Karpas-422 (cell line): ENCODE measurements around the gene BCAS4. TPM values are rescaled to one million over a fixed set of nuclear protein-coding genes. Genes with fewer than 3 reads are reported as not detected.
A peak's percentile ranks its signal among the peaks of the same experiment; 100 is the strongest.

Experiments used
- DNase-seq: peaks from one replicate; pipeline ENCODE4 v3.0.0-alpha.2; 2015
- H2AFZ ChIP-seq: fragments of 200-600 bp; sonication (generic); 2 replicates; pipeline ENCODE4 v1.6.1; 2014; ENCODE audit warnings: antibody characterized with exemption, low read length, mixed read lengths
- H3K27ac ChIP-seq: fragments of 200-600 bp; sonication (generic); 2 replicates; pipeline ENCODE4 v1.5.1; 2014; ENCODE audit warnings: mild to moderate bottlenecking, low read length, moderate library complexity
- H3K27me3 ChIP-seq: fragments of 200-600 bp; sonication (generic); 2 replicates; pipeline ENCODE4 v1.6.1; 2014; ENCODE audit warnings: low read length, mixed read lengths
- H3K36me3 ChIP-seq: fragments of 200-600 bp; sonication (generic); 2 replicates; pipeline ENCODE4 v1.6.1; 2014; ENCODE audit warnings: low read length, mixed read lengths; ENCODE audit not compliant: insufficient read depth
- H3K4me1 ChIP-seq: fragments of 200-600 bp; sonication (generic); 2 replicates; pipeline ENCODE4 v1.6.1; 2014; ENCODE audit warnings: mild to moderate bottlenecking, low read length, mixed read lengths
- H3K4me2 ChIP-seq: fragments of 200-600 bp; sonication (generic); 2 replicates; pipeline ENCODE4 v1.6.1; 2014; ENCODE audit warnings: low read length, low read depth, mild to moderate bottlenecking; ENCODE audit not compliant: poor library complexity, severe bottlenecking
- H3K4me3 ChIP-seq: fragments of 200-600 bp; sonication (generic); 2 replicates; pipeline ENCODE4 v1.5.1; 2014; ENCODE audit warnings: mild to moderate bottlenecking, antibody characterized with exemption, low read length, mixed read lengths
- H3K79me2 ChIP-seq: fragments of 200-600 bp; sonication (generic); 2 replicates; pipeline ENCODE4 v1.6.1; 2014; ENCODE audit warnings: mild to moderate bottlenecking, low read length, mixed read lengths
- H3K9ac ChIP-seq: fragments of 200-600 bp; sonication (generic); 2 replicates; pipeline ENCODE4 v1.6.0; 2014; ENCODE audit warnings: low read length
- H3K9me2 ChIP-seq: fragments of 200-600 bp; sonication (generic), shearing (Covaris generic); replicated peaks from 2 replicates; pipeline ENCODE4 v1.6.0; 2014; ENCODE audit warnings: mild to moderate bottlenecking, low read length, moderate library complexity; ENCODE audit not compliant: insufficient read depth
- H3K9me3 ChIP-seq: fragments of 300-700, 200-600 bp; sonication (generic); 2 replicates; pipeline ENCODE4 v1.6.1; 2014; ENCODE audit warnings: low read length, mixed read lengths
- H4K20me1 ChIP-seq: fragments of 200-600 bp; sonication (generic); 2 replicates; pipeline ENCODE4 v1.6.1; 2014; ENCODE audit warnings: mild to moderate bottlenecking, antibody characterized with exemption, low read length, low read depth; ENCODE audit not compliant: insufficient read depth
- total RNA-seq: library from RNA; depleted of rRNA; stranded (reverse); fragments of >200 nt; shearing (Covaris generic); gene quantifications from 2 replicates; pipeline ENCODE4 v1.2.3, GENCODE V29; 2014; ENCODE audit warnings: low replicate concordance

Gene BCAS4
- total RNA-seq, 1 experiment from 2014 or later: 191 TPM

DNA sequence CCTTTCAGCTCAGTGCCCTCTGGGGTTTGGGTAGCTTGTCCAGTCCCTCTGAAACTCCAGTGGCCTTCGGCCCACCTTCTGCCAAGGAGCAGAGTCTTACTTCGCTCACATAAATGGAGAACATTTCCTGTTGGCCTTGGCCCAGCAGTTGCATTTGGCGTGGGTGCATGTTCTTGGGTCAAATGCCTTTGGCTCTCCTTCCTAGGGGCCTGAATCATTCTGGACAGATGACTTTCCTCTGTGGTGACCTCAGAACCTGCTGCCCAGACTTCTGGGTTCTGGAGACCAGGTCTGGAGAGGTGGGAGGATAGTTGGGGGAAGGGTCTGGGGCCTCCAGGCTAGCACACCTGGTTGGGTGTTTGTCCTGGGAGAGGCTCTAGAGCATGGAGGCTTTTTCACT is 29.3 kb downstream of the BCAS4 start:
- no peaks in the 10 kb centered on the region for H3K27me3 ChIP-seq
- peak overlapping the region; percentile 98 for H3K27ac ChIP-seq
- no peak for DNase-seq
- H2AFZ ChIP-seq: no peak overlapping the region
- H3K4me3 ChIP-seq: no peak overlapping the region
- no peaks in the 10 kb centered on the region for H3K9me3 ChIP-seq
- H3K9ac ChIP-seq: no peak overlapping the region
- no peaks in the 10 kb centered on the region for H3K9me2 ChIP-seq
- H3K4me1 ChIP-seq: peaks cover 45% of the 10 kb centered on the region
- H4K20me1 ChIP-seq: 0 out of 2 replicates have a peak, but pooled peaks cover 4% of the 10 kb centered on the region
- H3K4me2 ChIP-seq: no peak overlapping the region
- peaks cover 43% of the 10 kb centered on the region for H3K36me3 ChIP-seq
- peaks cover 76% of the 10 kb centered on the region for H3K79me2 ChIP-seq

DNA sequence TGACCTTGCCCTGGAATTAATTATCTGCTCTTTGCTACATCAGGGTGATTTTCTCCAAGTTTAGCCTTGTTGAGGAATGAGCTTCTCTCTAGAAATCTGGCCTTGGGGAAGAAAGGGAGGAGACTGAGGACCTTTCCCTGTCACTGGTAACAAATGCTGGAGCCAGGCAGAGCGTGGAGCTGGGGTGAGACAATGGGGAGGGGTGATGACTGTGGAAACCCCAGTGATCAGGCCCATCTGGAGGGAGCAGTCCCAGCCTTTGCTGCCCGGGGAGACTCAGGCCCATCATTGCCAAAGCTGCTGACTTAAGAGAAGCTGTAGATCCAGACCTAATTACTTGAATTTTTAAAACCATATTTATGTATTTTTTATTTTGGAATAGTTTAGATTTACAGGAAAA is 31.3 kb downstream of the BCAS4 start:
- Histone ChIP-seq H3K4me1 (peaks cover 26% of the 10 kb centered on the region), H4K20me1 (0 out of 2 replicates have a peak, but pooled peaks cover 4% of the 10 kb centered on the region), H3K9me2 (no peaks in the 10 kb centered on the region), H3K9me3 (no peaks in the 10 kb centered on the region), H3K4me3 (no peak overlapping the region), H3K36me3 (peaks cover 54% of the 10 kb centered on the region), H3K27me3 (no peaks in the 10 kb centered on the region), H3K79me2 (peaks cover 89% of the 10 kb centered on the region), H3K4me2 (no peak overlapping the region), H2AFZ (no peak overlapping the region), H3K27ac (peak overlapping the region; percentile 98), H3K9ac (no peak overlapping the region)
- no peak for DNase-seq

DNA sequence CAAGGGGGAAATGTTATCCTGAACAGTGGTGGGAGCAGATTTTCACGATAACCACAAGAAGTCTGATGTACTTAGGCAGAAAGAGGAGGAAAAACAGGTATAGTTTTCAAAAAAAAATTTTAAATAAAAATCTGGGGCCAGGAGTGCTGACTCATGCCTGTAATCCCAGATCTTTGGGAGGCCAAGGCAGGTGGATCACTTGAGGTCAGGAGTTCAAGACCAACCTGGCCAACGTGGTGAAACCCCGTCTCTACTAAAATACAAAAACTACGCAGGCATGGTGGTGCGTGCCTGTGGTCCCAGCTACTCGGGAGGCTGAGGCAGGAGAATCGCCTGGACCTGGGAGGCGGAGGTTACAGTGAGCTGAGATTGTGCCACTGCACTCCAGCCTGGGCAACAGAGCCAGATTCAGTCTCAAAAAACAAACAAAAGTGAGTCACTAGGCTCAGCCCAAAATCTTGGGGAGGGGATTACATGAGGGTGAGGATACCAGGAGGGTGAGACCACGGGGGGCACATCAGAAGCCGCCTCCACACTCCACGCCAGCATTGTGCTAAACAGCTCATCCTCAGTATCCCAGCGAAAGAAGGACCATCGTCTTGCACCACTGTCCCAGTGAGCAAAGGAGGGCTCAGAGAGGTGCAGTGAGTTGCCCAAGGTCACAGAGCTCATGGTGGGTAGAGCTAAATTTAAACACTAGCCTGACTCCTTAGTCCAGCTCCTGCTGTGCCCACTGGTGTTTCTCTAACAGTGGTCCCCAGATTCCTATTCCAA is 33.7 kb downstream of the BCAS4 start:
- Histone ChIP-seq H3K36me3 (peaks cover 63% of the 10 kb centered on the region), H3K4me1 (peaks cover 12% of the 10 kb centered on the region), H2AFZ (no peak overlapping the region), H4K20me1 (0 out of 2 replicates have a peak, but pooled peaks cover 4% of the 10 kb centered on the region), H3K79me2 (peaks cover 87% of the 10 kb centered on the region), H3K9ac (no peak overlapping the region), H3K9me2 (no peaks in the 10 kb centered on the region), H3K4me2 (no peak overlapping the region), H3K27me3 (no peaks in the 10 kb centered on the region), H3K9me3 (no peaks in the 10 kb centered on the region), H3K27ac (no peak overlapping the region), H3K4me3 (no peak overlapping the region)
- DNase-seq: no peak

DNA sequence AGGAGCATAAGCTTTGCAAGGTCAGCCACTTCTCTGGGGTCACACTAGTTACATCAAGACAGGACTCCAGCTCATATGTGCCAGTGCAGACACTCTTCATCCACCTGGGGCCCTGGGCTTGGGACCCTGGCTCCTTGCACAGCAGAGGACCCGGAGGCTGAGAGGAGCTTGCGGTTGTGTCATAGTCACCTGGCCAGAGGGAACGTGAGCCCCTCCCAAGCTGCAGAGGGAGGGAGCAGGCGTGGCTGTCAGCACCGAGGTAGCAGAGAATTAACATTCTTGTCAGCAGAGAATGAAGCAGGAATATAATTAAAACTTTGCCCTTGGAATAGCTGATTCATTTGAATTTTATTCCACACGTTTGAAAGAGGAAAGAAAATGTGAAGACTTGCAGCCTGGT is 36.8 kb downstream of the BCAS4 start:
- H3K4me3 ChIP-seq: no peak overlapping the region
- H3K4me1 ChIP-seq: peaks cover 25% of the 10 kb centered on the region
- no peaks in the 10 kb centered on the region for H3K27me3 ChIP-seq
- H3K79me2 ChIP-seq: peaks cover 75% of the 10 kb centered on the region
- H3K4me2 ChIP-seq: no peak overlapping the region
- no peaks in the 10 kb centered on the region for H4K20me1 ChIP-seq
- H3K9me3 ChIP-seq: no peaks in the 10 kb centered on the region
- DNase-seq: no peak
- no peak overlapping the region for H2AFZ ChIP-seq
- no peak overlapping the region for H3K9ac ChIP-seq
- H3K36me3 ChIP-seq: peaks cover 62% of the 10 kb centered on the region
- peak overlapping the region; percentile 45; the same call in 1 of the 2 replicates for H3K27ac ChIP-seq
- H3K9me2 ChIP-seq: no peaks in the 10 kb centered on the region

DNA sequence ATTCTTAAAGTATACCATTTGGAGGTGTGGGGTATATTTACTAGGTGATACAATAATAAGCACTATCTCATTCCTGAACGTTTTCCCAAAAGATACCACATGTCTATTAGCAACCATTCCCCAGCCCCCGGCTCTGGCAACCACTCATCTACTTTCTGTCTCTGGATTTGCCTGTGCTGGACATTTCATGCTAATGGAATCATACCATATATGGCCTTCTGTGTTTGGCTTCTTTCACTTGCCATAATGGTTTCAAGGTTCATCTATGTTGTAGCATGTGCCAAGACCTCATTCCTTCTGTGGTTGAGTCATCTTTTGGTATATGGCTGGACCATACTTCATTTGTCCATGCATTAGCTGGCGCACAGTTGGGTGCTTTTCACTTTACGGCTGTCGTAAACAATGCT is 39.7 kb downstream of the BCAS4 start:
- Histone ChIP-seq H3K79me2 (peaks cover 75% of the 10 kb centered on the region), H3K27ac (no peak overlapping the region; the same call in 1 of the 2 replicates), H3K4me3 (no peak overlapping the region), H3K4me1 (peaks cover 46% of the 10 kb centered on the region), H3K36me3 (peaks cover 60% of the 10 kb centered on the region), H3K4me2 (no peak overlapping the region), H3K9me3 (no peaks in the 10 kb centered on the region), H2AFZ (no peak overlapping the region), H3K9me2 (no peaks in the 10 kb centered on the region), H4K20me1 (no peaks in the 10 kb centered on the region), H3K9ac (no peak overlapping the region), H3K27me3 (no peaks in the 10 kb centered on the region)
- DNase-seq: no peak

DNA sequence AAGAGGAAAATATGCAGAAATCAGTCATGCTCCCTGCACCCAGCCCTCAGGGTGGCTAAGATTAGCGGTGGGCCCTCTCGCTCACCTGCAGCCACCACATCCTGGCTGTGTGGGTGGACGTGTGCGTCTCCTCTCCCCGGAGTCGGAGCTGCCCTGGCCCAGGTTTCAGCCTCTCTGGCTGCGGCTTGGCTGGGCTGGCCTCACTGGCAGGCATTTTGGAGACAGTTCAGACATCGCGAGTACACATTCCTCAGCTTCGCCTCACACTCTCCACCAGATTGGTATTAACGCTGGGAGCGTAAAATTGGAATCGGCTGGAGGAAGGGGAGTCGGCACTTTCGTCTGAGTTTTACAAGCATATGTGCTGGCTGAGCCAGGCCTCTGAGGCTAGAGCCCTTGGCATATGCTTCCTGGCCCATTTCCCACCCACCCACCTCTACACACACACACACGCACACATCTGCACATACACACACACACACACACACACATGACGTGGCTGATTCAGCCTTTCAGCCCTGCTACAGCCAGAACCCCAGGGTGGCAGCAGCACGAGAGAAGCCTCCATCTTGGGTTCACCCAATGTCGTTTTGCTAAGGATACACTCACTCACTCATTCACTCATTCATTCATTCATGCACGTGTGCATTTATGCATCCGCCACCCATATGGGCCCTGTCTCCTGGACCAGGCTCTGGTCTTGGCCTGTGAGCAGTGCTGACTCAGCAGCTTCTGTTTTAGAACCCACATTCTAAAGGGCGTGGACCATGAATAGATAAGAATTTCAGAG is 42.9 kb downstream of the BCAS4 start:
- Histone ChIP-seq H3K9me3 (no peaks in the 10 kb centered on the region), H3K79me2 (peaks cover 75% of the 10 kb centered on the region), H3K9me2 (no peaks in the 10 kb centered on the region), H4K20me1 (no peaks in the 10 kb centered on the region), H3K4me1 (peaks cover 61% of the 10 kb centered on the region), H2AFZ (no peak overlapping the region), H3K27me3 (no peaks in the 10 kb centered on the region), H3K27ac (peak overlapping the region; percentile 83), H3K4me3 (no peak overlapping the region), H3K9ac (peak overlapping the region; percentile 49), H3K36me3 (peaks cover 52% of the 10 kb centered on the region), H3K4me2 (peak overlapping the region; percentile 16)
- peak; percentile 57 for DNase-seq

DNA sequence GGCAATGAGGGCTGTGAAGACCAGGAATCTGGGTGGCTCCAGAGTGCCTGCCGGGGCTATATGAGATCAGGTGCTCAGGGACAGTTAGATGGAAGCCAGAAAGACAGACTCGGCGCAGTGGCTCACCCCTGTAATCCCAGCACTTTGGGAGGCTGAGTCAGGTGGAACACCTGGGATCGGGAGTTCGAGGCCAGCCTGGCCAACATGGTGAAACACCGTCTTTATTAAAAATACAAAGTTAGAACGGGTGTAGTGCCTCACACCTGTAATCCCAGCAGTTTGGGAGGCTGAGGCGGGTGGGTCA is 43.4 kb downstream of the BCAS4 start:
- Histone ChIP-seq H3K36me3 (peaks cover 52% of the 10 kb centered on the region), H3K9ac (no peak overlapping the region), H4K20me1 (no peaks in the 10 kb centered on the region), H2AFZ (no peak overlapping the region), H3K27me3 (no peaks in the 10 kb centered on the region), H3K79me2 (peaks cover 75% of the 10 kb centered on the region), H3K4me3 (no peak overlapping the region), H3K9me2 (no peaks in the 10 kb centered on the region), H3K4me1 (peaks cover 66% of the 10 kb centered on the region), H3K9me3 (no peaks in the 10 kb centered on the region), H3K27ac (peak overlapping the region; percentile 83), H3K4me2 (no peak overlapping the region)
- DNase-seq: no peak

DNA sequence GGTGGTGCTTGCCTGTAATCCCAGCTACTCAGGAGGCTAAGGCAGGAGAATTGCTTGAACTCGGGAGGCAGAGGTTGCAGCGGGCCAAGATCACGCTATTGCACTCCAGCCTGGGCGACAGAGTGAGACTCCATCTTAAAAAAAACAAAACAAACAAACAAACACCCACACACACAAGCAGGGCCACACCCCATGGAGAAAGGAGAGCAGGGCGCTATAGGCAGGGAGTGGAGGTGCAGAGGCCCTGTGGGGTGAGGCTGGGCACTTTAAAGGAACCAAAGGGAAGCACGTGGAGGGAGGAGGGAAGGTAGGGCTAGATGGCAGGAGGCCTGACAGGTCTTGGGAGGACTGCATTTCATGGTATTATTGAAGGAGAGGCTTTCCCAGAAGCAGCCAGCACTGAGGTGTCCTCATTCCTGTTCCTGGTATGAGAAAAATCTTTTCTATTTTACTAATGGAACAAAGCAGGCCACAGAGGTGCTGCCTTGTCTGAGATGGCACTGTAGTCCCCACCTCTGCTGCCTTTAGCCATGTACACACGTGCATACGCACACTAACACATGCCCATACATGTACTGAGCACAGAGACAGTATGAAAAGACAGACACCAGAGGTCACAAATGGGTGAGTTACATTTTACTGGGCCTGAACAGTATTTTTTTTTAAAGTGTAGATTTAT is 44.0 kb downstream of the BCAS4 start:
- H3K9ac ChIP-seq: no peak overlapping the region
- H3K4me2 ChIP-seq: no peak overlapping the region
- H3K27me3 ChIP-seq: no peaks in the 10 kb centered on the region
- no peaks in the 10 kb centered on the region for H3K9me2 ChIP-seq
- peaks cover 67% of the 10 kb centered on the region for H3K4me1 ChIP-seq
- peaks cover 75% of the 10 kb centered on the region for H3K79me2 ChIP-seq
- H2AFZ ChIP-seq: no peak overlapping the region
- H3K27ac ChIP-seq: peak overlapping the region; percentile 83
- no peaks in the 10 kb centered on the region for H3K9me3 ChIP-seq
- peaks cover 52% of the 10 kb centered on the region for H3K36me3 ChIP-seq
- no peaks in the 10 kb centered on the region for H4K20me1 ChIP-seq
- H3K4me3 ChIP-seq: no peak overlapping the region
- no peak for DNase-seq
